BLaER1 (cell line): ENCODE results near the gene DPP6.

Source experiments
- H3K27ac ChIP-seq: shearing (Covaris generic); formaldehyde crosslinking; 2 replicates; pipeline ENCODE4 v1.8.1; 2022
- H3K27me3 ChIP-seq: shearing (Covaris generic); formaldehyde crosslinking; 2 replicates; pipeline ENCODE4 v1.8.1; 2022
- H3K36me3 ChIP-seq: shearing (Covaris generic); formaldehyde crosslinking; 2 replicates; pipeline ENCODE4 v1.8.1; 2022
- H3K4me1 ChIP-seq: shearing (Covaris generic); formaldehyde crosslinking; 2 replicates; pipeline ENCODE4 v1.8.1; 2022
- H3K4me2 ChIP-seq: shearing (Covaris generic); formaldehyde crosslinking; 2 replicates; pipeline ENCODE4 v1.8.1; 2022
- H3K4me3 ChIP-seq: shearing (Covaris generic); formaldehyde crosslinking; 2 replicates; pipeline ENCODE4 v1.8.1; 2022
- H3K9ac ChIP-seq: shearing (Covaris generic); formaldehyde crosslinking; 2 replicates; pipeline ENCODE4 v1.8.1; 2022
- H3K9me3 ChIP-seq: shearing (Covaris generic); formaldehyde crosslinking; 2 replicates; pipeline ENCODE4 v1.8.1; 2022
- H4K20me1 ChIP-seq: shearing (Covaris generic); formaldehyde crosslinking; 2 replicates; pipeline ENCODE4 v1.8.1; 2022
- Cebpa-rat ChIP-seq: shearing (Covaris generic); IDR thresholded peaks from 2 replicates; pipeline ENCODE4 v1.8.1; 2022

Gene DPP6

GRCh38 chr7:154861589-154861988 lies 809.4 kb downstream of the DPP6 start:
- Histone ChIP-seq H3K9me3 (no peaks in the 10 kb centered on the region), H3K4me3 (no peak overlapping the region), H3K9ac (no peak overlapping the region), H3K27me3 (no peaks in the 10 kb centered on the region), H3K4me1 (peaks cover 6% of the 10 kb centered on the region; the same call in 1 of the 2 replicates), H3K4me2 (no peak overlapping the region), H4K20me1 (no peaks in the 10 kb centered on the region), H3K36me3 (no peaks in the 10 kb centered on the region), H3K27ac (no peak overlapping the region)
- no peak for TF ChIP-seq Cebpa-rat

- H3K4me3 ChIP-seq, result no peak overlapping the region
- no peaks in the 10 kb centered on the region for H3K9me3 ChIP-seq
- H3K27ac ChIP-seq, result no peak overlapping the region
- no peak overlapping the region for H3K9ac ChIP-seq
- no peak for TF ChIP-seq Cebpa-rat
- H4K20me1 ChIP-seq, result no peaks in the 10 kb centered on the region
- no peaks in the 10 kb centered on the region for H3K27me3 ChIP-seq
- no peaks in the 10 kb centered on the region for H3K36me3 ChIP-seq
- peaks cover 11% of the 10 kb centered on the region; the same call in 1 of the 2 replicates for H3K4me1 ChIP-seq
- no peak overlapping the region for H3K4me2 ChIP-seq
These were observed 810.1 kb downstream of the DPP6 start for GRCh38 chr7:154862153-154862791.

- H3K4me3 ChIP-seq, result no peak overlapping the region
- H3K9me3 ChIP-seq, result no peaks in the 10 kb centered on the region
- H4K20me1 ChIP-seq, result no peaks in the 10 kb centered on the region
- H3K36me3 ChIP-seq, result no peaks in the 10 kb centered on the region
- no peak overlapping the region for H3K4me2 ChIP-seq
- H3K4me1 ChIP-seq, result peaks cover 12% of the 10 kb centered on the region; the same call in 1 of the 2 replicates
- no peak overlapping the region for H3K9ac ChIP-seq
- no peak overlapping the region for H3K27ac ChIP-seq
- no peaks in the 10 kb centered on the region for H3K27me3 ChIP-seq
- no peak for TF ChIP-seq Cebpa-rat
These were observed 811.7 kb downstream of the DPP6 start for GRCh38 chr7:154863766-154864522.

GRCh38 chr7:154864523-154864891 lies 812.3 kb downstream of the DPP6 start:
- Histone ChIP-seq H3K36me3 (no peaks in the 10 kb centered on the region), H3K4me3 (no peak overlapping the region), H3K9me3 (no peaks in the 10 kb centered on the region), H3K4me2 (no peak overlapping the region), H3K27ac (no peak overlapping the region), H4K20me1 (no peaks in the 10 kb centered on the region), H3K9ac (no peak overlapping the region), H3K4me1 (peaks cover 12% of the 10 kb centered on the region; the same call in 1 of the 2 replicates), H3K27me3 (no peaks in the 10 kb centered on the region)
- TF ChIP-seq Cebpa-rat, result no peak

GRCh38 chr7:154865984-154866685 lies 813.9 kb downstream of the DPP6 start:
- Histone ChIP-seq H3K4me3 (no peak overlapping the region), H3K27ac (no peak overlapping the region), H3K4me2 (no peak overlapping the region), H3K4me1 (peaks cover 12% of the 10 kb centered on the region; the same call in 1 of the 2 replicates), H3K9ac (no peak overlapping the region), H3K27me3 (no peaks in the 10 kb centered on the region), H3K36me3 (no peaks in the 10 kb centered on the region), H4K20me1 (no peaks in the 10 kb centered on the region), H3K9me3 (no peaks in the 10 kb centered on the region)
- no peak for TF ChIP-seq Cebpa-rat

- no peaks in the 10 kb centered on the region for H4K20me1 ChIP-seq
- no peaks in the 10 kb centered on the region for H3K36me3 ChIP-seq
- H3K4me2 ChIP-seq, result peak overlapping the region; percentile 17; the same call in 1 of the 2 replicates
- no peak overlapping the region for H3K27ac ChIP-seq
- H3K9me3 ChIP-seq, result no peaks in the 10 kb centered on the region
- TF ChIP-seq Cebpa-rat, result no peak
- H3K4me1 ChIP-seq, result peaks cover 12% of the 10 kb centered on the region; the same call in 1 of the 2 replicates
- H3K27me3 ChIP-seq, result no peaks in the 10 kb centered on the region
- H3K4me3 ChIP-seq, result no peak overlapping the region
- no peak overlapping the region for H3K9ac ChIP-seq
These were observed 814.9 kb downstream of the DPP6 start for GRCh38 chr7:154867068-154867467.

GRCh38 chr7:154868921-154869320 lies 816.7 kb downstream of the DPP6 start:
- no peaks in the 10 kb centered on the region for H3K27me3 ChIP-seq
- no peaks in the 10 kb centered on the region for H4K20me1 ChIP-seq
- H3K36me3 ChIP-seq, result no peaks in the 10 kb centered on the region
- H3K9me3 ChIP-seq, result no peaks in the 10 kb centered on the region
- H3K4me3 ChIP-seq, result no peak overlapping the region
- H3K4me1 ChIP-seq, result peaks cover 7% of the 10 kb centered on the region; the same call in 1 of the 2 replicates
- no peak overlapping the region for H3K27ac ChIP-seq
- H3K4me2 ChIP-seq, result no peak overlapping the region
- H3K9ac ChIP-seq, result no peak overlapping the region
- TF ChIP-seq Cebpa-rat, result no peak

- Histone ChIP-seq H3K9ac (no peak overlapping the region), H3K4me3 (no peak overlapping the region), H3K4me1 (peaks cover 7% of the 10 kb centered on the region; the same call in 1 of the 2 replicates), H3K27me3 (no peaks in the 10 kb centered on the region), H3K4me2 (no peak overlapping the region), H3K27ac (no peak overlapping the region), H3K9me3 (no peaks in the 10 kb centered on the region), H3K36me3 (no peaks in the 10 kb centered on the region), H4K20me1 (no peaks in the 10 kb centered on the region)
- no peak for TF ChIP-seq Cebpa-rat
These were observed 817.2 kb downstream of the DPP6 start for GRCh38 chr7:154869436-154869835.

GRCh38 chr7:154871507-154871906 lies 819.3 kb downstream of the DPP6 start:
- Histone ChIP-seq H3K27me3 (no peaks in the 10 kb centered on the region), H3K4me2 (no peak overlapping the region), H3K9ac (no peak overlapping the region), H3K4me3 (no peak overlapping the region), H3K27ac (no peak overlapping the region), H4K20me1 (no peaks in the 10 kb centered on the region), H3K9me3 (no peaks in the 10 kb centered on the region), H3K36me3 (no peaks in the 10 kb centered on the region), H3K4me1 (peaks cover 7% of the 10 kb centered on the region; the same call in 1 of the 2 replicates)
- no peak for TF ChIP-seq Cebpa-rat
